Breast epithelium (tissue), 4 donors: ENCODE data around the gene FADS6. TPM values are rescaled to one million over a fixed set of nuclear protein-coding genes. Genes with fewer than 3 reads are reported as not detected.
A peak's percentile ranks its signal among the peaks of the same experiment; 100 is the strongest.

Source experiments
- DNase-seq, 2 donors: peaks; one replicate each; pipeline ENCODE4 v3.0.0-alpha.2; 2019; ENCODE audit warnings: low spot score in 2 of 2
- H3K27ac ChIP-seq, 2 donors: fragments of 200-600 bp; sonication (generic) in 1 of 2; one replicate each; pipeline ENCODE4 v1.5.1; 2016 to 2019; ENCODE audit warnings: mild to moderate bottlenecking in 1 of 2
- H3K27me3 ChIP-seq, 2 donors: fragments of 200-600 bp; sonication (generic) in 1 of 2; one replicate each; pipeline versions ENCODE4 v1.5.1 to v1.6.0; 2017 to 2019; ENCODE audit warnings: control low read depth in 1 of 2, mild to moderate bottlenecking in 1 of 2
- H3K36me3 ChIP-seq: fragments of 200-600 bp; one replicate; pipeline ENCODE4 v1.5.1; 2019
- H3K4me1 ChIP-seq, 2 donors: fragments of 200-600 bp; sonication (generic); one replicate each; pipeline ENCODE4 v1.5.1; 2016 to 2019; ENCODE audit warnings: control low read depth in 1 of 2
- H3K4me3 ChIP-seq, 3 donors: fragments of 200-600 bp; sonication (generic); 1 replicate in 2 of 3; 2 replicates in 1 of 3; pipeline ENCODE4 v1.5.1; 2016 to 2019; ENCODE audit warnings: mild to moderate bottlenecking in 3 of 3, moderate library complexity in 2 of 3
- H3K9me3 ChIP-seq, 2 donors: fragments of 200-600 bp; sonication (generic) in 1 of 2; one replicate each; pipeline ENCODE4 v1.5.1; 2016 to 2019; ENCODE audit warnings: control low read depth in 1 of 2
- POLR2A ChIP-seq: fragments of 450-650 bp; IDR thresholded peaks from one replicate; pipeline ENCODE4 v1.6.1; 2016; ENCODE audit warnings: antibody characterized with exemption, mild to moderate bottlenecking, moderate library complexity
- POLR2AphosphoS5 ChIP-seq, 3 donors: sonication (generic); formaldehyde crosslinking; IDR thresholded peaks; one replicate each; pipeline ENCODE4 v1.6.1; 2017; ENCODE audit warnings: antibody characterized with exemption in 3 of 3
- intact Hi-C: fragments of 100-400 bp; cut with DNase I; formaldehyde crosslinking; loops from one replicate; pipeline ENCODE4 v1.15.1; 2023; ENCODE audit warnings: low total_unique reads
- total RNA-seq, 3 donors: library from RNA; depleted of rRNA; stranded (reverse); fragments of >200 nt; gene quantifications; one replicate each; pipeline ENCODE4 v1.1.0, GENCODE V29; 2016
- TF ChIP-seq, protein P1 (sequence below), 3 donors: fragments of 450-650 bp; IDR thresholded peaks; one replicate each; pipeline ENCODE4 v1.5.1; 2016 to 2017; ENCODE audit warnings: antibody characterized with exemption in 3 of 3, mild to moderate bottlenecking in 3 of 3, moderate library complexity in 3 of 3

Gene FADS6
- total RNA-seq, 3 donors from 2014 or later, result 0.33 to 0.80 TPM; not detected in 1

- Histone ChIP-seq H3K4me3 (no peak overlapping the region), H3K27me3 (peaks cover 5 to 54% of the 10 kb centered on the region in 2 donors), H3K9me3 (no peaks in the 10 kb centered on the region), H3K36me3 (no peaks in the 10 kb centered on the region), H3K4me1 (no peaks in the 10 kb centered on the region), H3K27ac (no peak overlapping the region)
- intact Hi-C loops, result no loop called here
- DNase-seq, result no peak
- TF ChIP-seq POLR2AphosphoS5 (IDR thresholded peaks at IDR 0.05) (no peak), POLR2A (no peak)
- TF ChIP-seq, protein P1, sequence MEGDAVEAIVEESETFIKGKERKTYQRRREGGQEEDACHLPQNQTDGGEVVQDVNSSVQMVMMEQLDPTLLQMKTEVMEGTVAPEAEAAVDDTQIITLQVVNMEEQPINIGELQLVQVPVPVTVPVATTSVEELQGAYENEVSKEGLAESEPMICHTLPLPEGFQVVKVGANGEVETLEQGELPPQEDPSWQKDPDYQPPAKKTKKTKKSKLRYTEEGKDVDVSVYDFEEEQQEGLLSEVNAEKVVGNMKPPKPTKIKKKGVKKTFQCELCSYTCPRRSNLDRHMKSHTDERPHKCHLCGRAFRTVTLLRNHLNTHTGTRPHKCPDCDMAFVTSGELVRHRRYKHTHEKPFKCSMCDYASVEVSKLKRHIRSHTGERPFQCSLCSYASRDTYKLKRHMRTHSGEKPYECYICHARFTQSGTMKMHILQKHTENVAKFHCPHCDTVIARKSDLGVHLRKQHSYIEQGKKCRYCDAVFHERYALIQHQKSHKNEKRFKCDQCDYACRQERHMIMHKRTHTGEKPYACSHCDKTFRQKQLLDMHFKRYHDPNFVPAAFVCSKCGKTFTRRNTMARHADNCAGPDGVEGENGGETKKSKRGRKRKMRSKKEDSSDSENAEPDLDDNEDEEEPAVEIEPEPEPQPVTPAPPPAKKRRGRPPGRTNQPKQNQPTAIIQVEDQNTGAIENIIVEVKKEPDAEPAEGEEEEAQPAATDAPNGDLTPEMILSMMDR (IDR thresholded peaks at IDR 0.05), result no peak
Observed at GRCh38 chr17:74850914-74851313, 42.5 kb downstream of the FADS6 start.

DNA sequence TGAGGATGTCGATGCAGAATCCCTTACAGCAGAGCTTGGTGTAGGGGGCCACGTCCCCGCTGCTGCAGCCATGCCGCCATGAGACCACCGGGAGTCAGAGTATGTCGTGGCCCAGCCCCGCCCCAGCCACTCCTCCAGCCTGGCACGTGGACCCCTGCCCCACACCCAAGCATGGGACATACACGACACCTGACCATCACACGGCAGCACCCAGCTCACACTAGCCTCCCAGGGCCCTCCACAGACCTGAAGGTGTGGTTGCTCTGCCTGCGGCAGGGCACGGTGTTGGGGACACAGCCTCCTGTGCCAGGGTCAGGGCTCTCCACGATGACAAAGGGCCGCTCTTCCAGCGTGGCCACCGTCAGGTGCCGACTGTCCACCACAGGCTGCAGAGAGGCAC is 43.1 kb downstream of the FADS6 start:
- intact Hi-C loops, result no loop called here
- Histone ChIP-seq H3K4me3 (no peak overlapping the region), H3K27me3 (peaks cover 5 to 51% of the 10 kb centered on the region in 2 donors), H3K27ac (no peak overlapping the region), H3K4me1 (no peaks in the 10 kb centered on the region), H3K9me3 (no peaks in the 10 kb centered on the region), H3K36me3 (no peaks in the 10 kb centered on the region)
- TF ChIP-seq POLR2A, result no peak
- TF ChIP-seq, protein P1 (IDR thresholded peaks at IDR 0.05), result no peak
- no peak for TF ChIP-seq POLR2AphosphoS5 (IDR thresholded peaks at IDR 0.05)
- DNase-seq, result no peak

GRCh38 chr17:74848656-74849399 is 44.6 kb downstream of the FADS6 start:
- Histone ChIP-seq H3K4me1 (no peaks in the 10 kb centered on the region), H3K36me3 (no peaks in the 10 kb centered on the region), H3K27ac (no peak overlapping the region), H3K4me3 (no peak overlapping the region), H3K9me3 (no peaks in the 10 kb centered on the region), H3K27me3 (peaks cover 5 to 38% of the 10 kb centered on the region in 2 donors)
- no peak for DNase-seq
- intact Hi-C loops, result no loop called here
- TF ChIP-seq POLR2AphosphoS5 (IDR thresholded peaks at IDR 0.05), result no peak
- TF ChIP-seq, protein P1 (IDR thresholded peaks at IDR 0.05), result no peak
- no peak for TF ChIP-seq POLR2A

- DNase-seq, result no peak
- Histone ChIP-seq H3K4me3 (no peak overlapping the region), H3K9me3 (no peaks in the 10 kb centered on the region), H3K36me3 (no peaks in the 10 kb centered on the region), H3K27ac (no peak overlapping the region), H3K4me1 (peaks cover 0 to 9% of the 10 kb centered on the region in 2 donors), H3K27me3 (peaks cover 0 to 23% of the 10 kb centered on the region in 2 donors)
- TF ChIP-seq POLR2A (no peak), POLR2AphosphoS5 (IDR thresholded peaks at IDR 0.05) (no peak)
- TF ChIP-seq, protein P1 (IDR thresholded peaks at IDR 0.05), result no peak
- intact Hi-C loops, result no loop called here
Observed at GRCh38 chr17:74846621-74847020, 46.8 kb downstream of the FADS6 start.

GRCh38 chr17:74843352-74843627 is 50.1 kb downstream of the FADS6 start:
- peak overlapping the region in 2 of 3 donors; percentile 52 to 71 for H3K4me3 ChIP-seq
- no peak for DNase-seq
- peaks cover 0 to 4% of the 10 kb centered on the region in 2 donors for H3K27me3 ChIP-seq
- H3K27ac ChIP-seq, result no peak overlapping the region
- TF ChIP-seq POLR2AphosphoS5 (IDR thresholded peaks at IDR 0.05) (no peak), POLR2A (no peak)
- TF ChIP-seq, protein P1 (IDR thresholded peaks at IDR 0.05), result no peak
- intact Hi-C loops, result no loop called here
- no peaks in the 10 kb centered on the region for H3K9me3 ChIP-seq
- peaks cover 4 to 12% of the 10 kb centered on the region in 2 donors for H3K4me1 ChIP-seq
- no peaks in the 10 kb centered on the region for H3K36me3 ChIP-seq
